ENCODE data around the gene INPP4B.

Gene INPP4B

DNA sequence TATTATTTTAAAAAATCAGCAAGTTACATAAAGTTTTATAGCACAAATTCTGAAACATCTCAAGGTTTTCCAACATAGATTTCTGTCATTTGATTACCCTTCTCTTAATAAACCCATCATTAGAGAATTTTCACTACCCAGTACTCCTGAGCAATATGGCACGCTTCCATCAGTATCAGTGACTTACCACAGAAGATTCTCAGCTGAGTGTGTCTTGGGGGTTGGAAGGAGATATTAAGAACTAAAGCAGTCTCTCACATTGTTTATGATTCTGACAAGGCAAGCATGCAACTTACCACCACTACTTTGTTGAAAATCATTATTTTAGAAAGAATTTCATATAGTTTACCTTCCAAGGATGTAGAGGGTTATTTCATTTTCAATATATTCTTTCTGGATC, 67.7 kb downstream of the INPP4B start:
- H3K9me3 ChIP-seq (ENCODE audit: low read length): no peaks in the 10 kb centered on the region

DNA sequence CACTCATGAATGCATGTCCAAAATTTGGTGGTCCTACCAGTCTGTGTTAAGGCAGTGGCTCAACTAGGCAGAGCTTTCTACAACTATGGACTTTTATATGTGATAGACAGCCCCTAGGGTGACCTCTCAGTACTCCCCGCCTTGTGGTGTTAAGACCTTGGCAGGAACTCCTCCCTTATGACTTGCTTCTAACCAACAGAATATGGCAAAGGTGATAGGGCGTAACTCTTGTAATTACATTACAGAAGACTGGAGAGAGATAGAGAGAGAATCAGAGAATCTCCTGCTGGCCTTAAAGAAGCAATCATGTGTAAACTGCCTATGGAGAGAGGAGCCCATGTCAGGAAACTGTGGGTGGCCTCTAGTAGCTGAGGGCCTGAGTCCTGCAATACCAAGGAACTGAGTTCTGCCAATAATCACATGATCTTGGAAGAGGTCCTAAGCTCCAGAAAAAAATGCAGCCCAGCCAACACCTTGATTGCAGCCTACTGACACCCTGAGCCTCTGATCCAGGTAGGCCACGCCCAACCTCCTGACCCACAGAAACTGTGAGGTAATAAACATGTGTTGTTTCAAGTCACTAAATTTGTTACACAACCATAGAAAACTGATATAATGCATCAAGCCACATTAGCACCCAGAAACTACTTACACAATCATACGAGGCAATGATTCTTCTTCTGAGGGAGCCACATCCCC, 68.9 kb downstream of the INPP4B start:
- Histone ChIP-seq H3K9me3 (ENCODE audit: low read length) (no peaks in the 10 kb centered on the region), H3F3A (ENCODE audit: insufficient read depth, low read length) (no peaks in the 10 kb centered on the region), H3K4me3 (ENCODE audit: low read depth, low read length, poor library complexity, severe bottlenecking) (no peak overlapping the region), H2AFZ (ENCODE audit: low read length) (no peak overlapping the region), H3K27me3 (ENCODE audit: insufficient read depth, low read length) (no peaks in the 10 kb centered on the region), H3K9ac (ENCODE audit: low read length) (no peak overlapping the region), H3K36me3 (ENCODE audit: insufficient read depth, low read length) (no peaks in the 10 kb centered on the region), H3K27ac (ENCODE audit: low read depth, low read length, poor library complexity, severe bottlenecking) (no peak overlapping the region), H3K4me1 (ENCODE audit: insufficient read depth, low read length, severe bottlenecking) (no peaks in the 10 kb centered on the region), H3K9me2 (ENCODE audit: low read depth, low read length) (no peaks in the 10 kb centered on the region), H4K20me1 (ENCODE audit: insufficient read depth, low read length) (no peaks in the 10 kb centered on the region), H3K79me2 (ENCODE audit: insufficient read depth, low read length) (no peaks in the 10 kb centered on the region), H3K4me2 (ENCODE audit: low read length) (no peak overlapping the region)
- TF ChIP-seq, protein P1, sequence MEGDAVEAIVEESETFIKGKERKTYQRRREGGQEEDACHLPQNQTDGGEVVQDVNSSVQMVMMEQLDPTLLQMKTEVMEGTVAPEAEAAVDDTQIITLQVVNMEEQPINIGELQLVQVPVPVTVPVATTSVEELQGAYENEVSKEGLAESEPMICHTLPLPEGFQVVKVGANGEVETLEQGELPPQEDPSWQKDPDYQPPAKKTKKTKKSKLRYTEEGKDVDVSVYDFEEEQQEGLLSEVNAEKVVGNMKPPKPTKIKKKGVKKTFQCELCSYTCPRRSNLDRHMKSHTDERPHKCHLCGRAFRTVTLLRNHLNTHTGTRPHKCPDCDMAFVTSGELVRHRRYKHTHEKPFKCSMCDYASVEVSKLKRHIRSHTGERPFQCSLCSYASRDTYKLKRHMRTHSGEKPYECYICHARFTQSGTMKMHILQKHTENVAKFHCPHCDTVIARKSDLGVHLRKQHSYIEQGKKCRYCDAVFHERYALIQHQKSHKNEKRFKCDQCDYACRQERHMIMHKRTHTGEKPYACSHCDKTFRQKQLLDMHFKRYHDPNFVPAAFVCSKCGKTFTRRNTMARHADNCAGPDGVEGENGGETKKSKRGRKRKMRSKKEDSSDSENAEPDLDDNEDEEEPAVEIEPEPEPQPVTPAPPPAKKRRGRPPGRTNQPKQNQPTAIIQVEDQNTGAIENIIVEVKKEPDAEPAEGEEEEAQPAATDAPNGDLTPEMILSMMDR (IDR thresholded peaks at IDR 0.05; ENCODE audit: low read length): no peak
- TF ChIP-seq EZH2 (IDR thresholded peaks at IDR 0.05; ENCODE audit: borderline replicate concordance, low read length): no peak

More for the DNA sequence above, 67.7 kb downstream of the INPP4B start:
- no peak overlapping the region for H3K27ac ChIP-seq (ENCODE audit: low read depth, low read length, poor library complexity, severe bottlenecking)
- no peaks in the 10 kb centered on the region for H3K79me2 ChIP-seq (ENCODE audit: insufficient read depth, low read length)
- H4K20me1 ChIP-seq (ENCODE audit: insufficient read depth, low read length): no peaks in the 10 kb centered on the region
- H3K4me2 ChIP-seq (ENCODE audit: low read length): no peak overlapping the region
- H3K9me2 ChIP-seq (ENCODE audit: low read depth, low read length): no peaks in the 10 kb centered on the region
- no peak overlapping the region for H3K4me3 ChIP-seq (ENCODE audit: low read depth, low read length, poor library complexity, severe bottlenecking)
- no peaks in the 10 kb centered on the region for H3K36me3 ChIP-seq (ENCODE audit: insufficient read depth, low read length)
- TF ChIP-seq, protein P1 (IDR thresholded peaks at IDR 0.05; ENCODE audit: low read length): no peak
- no peak for TF ChIP-seq EZH2 (IDR thresholded peaks at IDR 0.05; ENCODE audit: borderline replicate concordance, low read length)
- H2AFZ ChIP-seq (ENCODE audit: low read length): no peak overlapping the region
- no peaks in the 10 kb centered on the region for H3K4me1 ChIP-seq (ENCODE audit: insufficient read depth, low read length, severe bottlenecking)
- no peaks in the 10 kb centered on the region for H3K27me3 ChIP-seq (ENCODE audit: insufficient read depth, low read length)
- no peak overlapping the region for H3K9ac ChIP-seq (ENCODE audit: low read length)
- H3F3A ChIP-seq (ENCODE audit: insufficient read depth, low read length): no peaks in the 10 kb centered on the region

DNA sequence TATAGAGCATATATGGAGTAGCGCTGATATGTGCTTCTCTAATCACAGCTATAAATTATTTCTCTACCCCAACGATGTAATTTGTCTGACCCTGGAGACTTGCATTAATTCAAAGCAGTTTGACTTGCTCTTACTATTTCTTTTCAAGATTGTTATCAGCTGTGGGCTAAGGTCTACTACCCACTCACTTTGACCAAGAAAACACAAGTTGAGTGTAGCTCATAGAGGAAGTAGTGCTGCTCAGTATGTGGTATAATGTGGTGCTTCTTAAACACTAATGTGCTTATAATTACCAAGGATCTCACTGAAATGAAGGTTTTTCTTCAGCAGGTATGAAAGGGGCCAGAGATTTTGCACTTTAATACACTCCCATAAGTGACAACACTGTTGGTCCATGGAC, 70.1 kb downstream of the INPP4B start:
- no peaks in the 10 kb centered on the region for H3K9me3 ChIP-seq (ENCODE audit: low read length)
- H3K4me1 ChIP-seq (ENCODE audit: insufficient read depth, low read length, severe bottlenecking): no peaks in the 10 kb centered on the region
- no peak overlapping the region for H3K4me2 ChIP-seq (ENCODE audit: low read length)
- TF ChIP-seq, protein P1 (IDR thresholded peaks at IDR 0.05; ENCODE audit: low read length): no peak
- H4K20me1 ChIP-seq (ENCODE audit: insufficient read depth, low read length): no peaks in the 10 kb centered on the region
- H3K36me3 ChIP-seq (ENCODE audit: insufficient read depth, low read length): no peaks in the 10 kb centered on the region
- H3K4me3 ChIP-seq (ENCODE audit: low read depth, low read length, poor library complexity, severe bottlenecking): no peak overlapping the region
- H3K9me2 ChIP-seq (ENCODE audit: low read depth, low read length): no peaks in the 10 kb centered on the region
- no peaks in the 10 kb centered on the region for H3K27me3 ChIP-seq (ENCODE audit: insufficient read depth, low read length)
- no peaks in the 10 kb centered on the region for H3F3A ChIP-seq (ENCODE audit: insufficient read depth, low read length)
- H3K9ac ChIP-seq (ENCODE audit: low read length): no peak overlapping the region
- H3K79me2 ChIP-seq (ENCODE audit: insufficient read depth, low read length): no peaks in the 10 kb centered on the region
- no peak overlapping the region for H2AFZ ChIP-seq (ENCODE audit: low read length)
- H3K27ac ChIP-seq (ENCODE audit: low read depth, low read length, poor library complexity, severe bottlenecking): no peak overlapping the region
